ENCODE results near the gene EMX1.

EMX1 gene

DNA sequence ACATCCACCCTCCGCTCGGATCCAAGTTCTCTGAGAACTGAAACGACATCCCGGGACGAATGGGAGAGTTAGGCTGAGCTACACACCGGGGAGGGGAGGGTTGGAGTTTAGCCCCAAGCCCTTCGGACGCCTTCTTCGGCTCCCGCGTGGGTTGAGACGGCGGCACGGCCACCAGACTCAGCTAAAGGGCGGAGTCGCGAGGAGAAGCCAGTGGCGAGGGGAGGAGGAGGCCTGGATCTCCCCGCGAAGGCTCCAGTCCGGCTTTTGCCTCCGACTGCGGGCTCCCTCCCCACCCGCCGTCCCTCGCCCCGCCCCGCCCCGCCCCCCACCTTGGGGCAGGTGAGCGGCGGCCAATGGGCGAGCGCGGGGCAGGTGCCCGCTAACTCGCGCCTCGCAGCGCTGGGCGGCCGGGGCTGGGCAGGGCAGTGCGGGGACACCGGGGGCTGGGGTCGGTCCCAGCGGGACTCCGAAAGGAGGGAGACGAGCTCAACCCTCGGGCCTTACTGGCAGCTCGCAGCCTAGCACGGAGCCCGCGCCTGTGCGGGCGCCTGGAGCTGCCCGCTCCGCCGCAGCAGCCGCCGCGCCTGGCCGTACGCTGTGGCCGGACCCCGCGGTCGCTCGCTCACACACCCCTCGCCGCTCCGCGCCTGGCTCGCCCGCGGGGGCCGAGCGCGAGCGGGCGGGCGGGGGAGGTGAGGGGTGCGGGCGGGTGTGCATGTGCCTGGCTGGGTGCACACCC, at the start of gene EMX1:
Gene EMX1 (plus strand): TSS at position 382 of the 739 bp plus-strand sequence. CDS start 334 bp downstream, at position 716.
- DNase-seq: peak; percentile 71

DNA sequence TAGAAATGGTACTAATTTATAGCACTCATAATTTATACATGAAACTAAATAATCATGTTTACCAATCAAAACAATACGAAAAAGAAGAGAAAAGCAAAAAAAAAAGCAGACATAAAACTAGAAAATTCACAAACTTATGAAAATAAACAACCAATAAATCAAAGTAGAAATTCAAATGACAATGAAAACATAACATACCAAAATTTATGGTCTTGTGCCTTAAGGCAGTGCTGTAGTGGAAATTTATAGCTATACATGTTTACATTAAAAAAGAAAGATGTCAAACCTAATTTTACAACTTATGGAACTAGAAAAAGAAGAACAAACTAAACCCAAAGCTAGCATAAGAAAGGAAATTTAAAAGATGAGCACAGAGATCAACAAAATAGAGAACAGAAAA, 46.3 kb upstream of the EMX1 start:
- no peak for DNase-seq

DNA sequence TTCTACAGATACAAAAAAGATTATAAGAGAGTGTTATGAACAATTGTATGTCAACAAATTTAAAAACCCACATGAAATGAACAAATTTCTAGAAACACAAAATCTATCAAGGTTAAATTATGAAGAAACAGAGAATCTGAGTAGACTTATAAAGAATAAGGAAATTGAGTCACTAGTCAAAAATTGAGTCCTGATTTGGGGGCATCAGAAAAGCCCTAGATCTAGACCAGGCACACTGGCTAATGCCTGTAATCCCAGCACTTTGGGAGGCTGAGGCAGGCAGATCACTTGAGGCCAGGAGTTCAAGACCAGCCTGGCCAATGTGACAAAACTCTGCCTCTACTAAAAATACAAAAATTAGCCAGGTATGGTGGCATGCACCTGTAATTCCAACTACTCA, 45.4 kb upstream of the EMX1 start:
- DNase-seq: no peak

DNA sequence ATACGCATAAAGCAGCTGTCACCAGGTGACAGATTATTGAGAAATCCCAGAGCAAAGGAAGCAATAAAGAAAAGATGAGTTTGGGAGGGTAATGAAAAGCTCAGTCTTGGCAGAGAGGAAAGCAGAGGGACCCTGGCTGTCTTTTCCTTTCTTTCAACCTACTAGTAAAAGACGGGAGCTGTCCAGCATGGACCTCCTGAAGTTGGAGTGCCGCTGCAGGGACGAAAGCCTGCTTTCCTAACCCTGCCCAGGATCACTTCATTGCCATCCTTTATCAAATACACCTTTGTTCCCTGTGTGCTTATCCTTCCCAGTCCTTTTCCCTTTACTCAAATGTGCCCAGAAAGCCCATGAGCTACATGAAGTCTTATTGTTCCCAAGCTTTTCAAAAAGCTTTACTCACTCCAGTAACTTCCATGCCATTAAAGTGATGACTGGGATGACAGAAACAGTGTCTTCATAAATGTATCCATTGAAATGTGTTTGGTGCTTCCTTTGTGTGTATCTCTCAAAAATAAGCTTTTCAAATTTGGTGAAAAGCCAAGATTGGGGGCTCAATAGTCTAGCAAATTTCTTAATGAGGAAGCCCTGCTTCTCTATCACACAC, 33.9 kb upstream of the EMX1 start:
- DNase-seq: peak; percentile 86

DNA sequence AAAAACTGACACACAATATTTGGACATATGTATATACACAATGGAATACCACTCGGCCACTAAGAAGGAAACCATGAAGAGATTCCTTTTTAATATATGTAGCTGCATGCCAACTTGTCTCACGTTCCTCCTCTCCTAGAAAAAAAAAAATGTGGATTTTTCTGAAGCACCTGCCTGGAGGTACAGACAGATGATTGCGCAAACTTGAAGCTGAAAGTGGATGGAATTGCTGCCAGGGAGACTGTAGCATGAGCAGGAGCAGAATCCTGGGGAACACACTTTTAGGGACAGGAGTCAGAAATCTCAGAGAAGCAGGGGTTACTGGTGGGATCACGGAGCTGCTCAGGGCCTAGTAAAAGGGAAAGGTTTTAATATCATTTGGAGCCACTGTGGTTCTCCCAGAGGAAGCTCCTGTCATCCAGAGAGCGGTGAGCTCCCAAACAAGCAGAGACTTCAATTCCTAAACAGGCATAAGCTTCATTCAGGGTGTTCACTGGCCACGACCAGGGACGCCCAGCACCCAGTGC, 30.8 kb upstream of the EMX1 start:
- DNase-seq: no peak

DNA sequence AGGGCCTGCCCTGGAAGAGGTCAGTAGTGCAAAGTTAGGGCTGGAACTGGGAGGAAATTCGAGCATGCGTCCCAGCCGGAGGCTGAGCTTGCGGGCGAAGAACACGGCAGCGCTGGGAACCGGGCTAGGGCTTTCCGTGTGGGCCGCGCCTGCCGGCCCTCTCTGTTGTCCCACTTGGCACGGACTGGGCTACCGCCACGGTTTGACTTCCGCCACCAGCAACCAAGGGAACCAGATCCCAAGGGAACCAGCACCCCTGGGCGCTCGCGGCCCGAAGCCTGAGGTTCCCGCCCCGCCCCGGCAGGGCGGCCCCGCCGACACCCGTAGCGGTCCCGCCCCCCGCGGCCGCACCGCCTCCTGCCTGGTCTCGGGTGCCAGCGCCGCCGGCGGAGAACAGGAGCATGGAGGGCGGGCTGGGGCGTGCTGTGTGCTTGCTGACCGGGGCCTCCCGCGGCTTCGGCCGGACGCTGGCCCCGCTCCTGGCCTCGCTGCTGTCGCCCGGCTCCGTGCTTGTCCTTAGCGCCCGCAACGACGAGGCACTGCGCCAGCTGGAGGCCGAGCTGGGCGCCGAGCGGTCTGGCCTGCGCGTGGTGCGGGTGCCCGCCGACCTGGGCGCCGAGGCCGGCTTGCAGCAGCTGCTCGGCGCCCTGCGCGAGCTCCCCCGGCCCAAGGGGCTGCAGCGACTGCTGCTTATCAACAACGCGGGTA, 30.1 kb upstream of the EMX1 start, which contains the start of gene SPR:
Gene SPR (plus strand): TSS at position 377 of the 708 bp plus-strand sequence. CDS start 25 bp downstream, at position 402.
- peak; percentile 67 for DNase-seq

DNA sequence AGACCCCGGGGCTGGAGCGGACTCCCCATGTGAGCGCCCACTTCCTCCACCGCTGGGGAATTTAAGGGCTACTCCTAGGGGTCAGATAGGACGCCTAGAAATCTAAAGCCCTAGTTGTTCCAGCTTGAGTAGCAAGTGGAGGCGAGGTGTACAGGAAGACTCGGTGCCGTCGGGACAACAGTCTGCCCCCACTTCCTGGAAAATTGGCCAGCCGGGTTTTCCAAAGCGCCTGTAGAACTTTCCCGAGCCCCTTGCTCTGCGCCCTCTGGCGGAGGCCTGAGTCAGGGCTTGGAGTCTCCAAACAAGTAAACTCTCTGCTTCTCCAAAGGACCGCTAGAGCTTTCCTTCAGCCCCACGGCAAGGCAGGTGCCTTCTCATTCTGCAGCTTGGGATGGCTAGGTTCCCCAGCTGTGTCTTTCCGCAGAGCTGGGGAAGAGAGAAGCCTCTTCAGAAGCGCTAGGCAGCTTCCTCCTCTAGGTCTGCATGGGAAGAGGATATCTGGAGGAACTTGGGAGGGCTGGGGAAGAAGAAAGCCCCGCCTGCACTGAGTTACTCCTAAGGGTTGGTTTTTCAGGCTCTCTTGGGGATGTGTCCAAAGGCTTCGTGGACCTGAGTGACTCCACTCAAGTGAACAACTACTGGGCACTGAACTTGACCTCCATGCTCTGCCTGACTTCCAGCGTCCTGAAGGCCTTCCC, 29.4 kb upstream of the EMX1 start:
- DNase-seq: peak; percentile 95

DNA sequence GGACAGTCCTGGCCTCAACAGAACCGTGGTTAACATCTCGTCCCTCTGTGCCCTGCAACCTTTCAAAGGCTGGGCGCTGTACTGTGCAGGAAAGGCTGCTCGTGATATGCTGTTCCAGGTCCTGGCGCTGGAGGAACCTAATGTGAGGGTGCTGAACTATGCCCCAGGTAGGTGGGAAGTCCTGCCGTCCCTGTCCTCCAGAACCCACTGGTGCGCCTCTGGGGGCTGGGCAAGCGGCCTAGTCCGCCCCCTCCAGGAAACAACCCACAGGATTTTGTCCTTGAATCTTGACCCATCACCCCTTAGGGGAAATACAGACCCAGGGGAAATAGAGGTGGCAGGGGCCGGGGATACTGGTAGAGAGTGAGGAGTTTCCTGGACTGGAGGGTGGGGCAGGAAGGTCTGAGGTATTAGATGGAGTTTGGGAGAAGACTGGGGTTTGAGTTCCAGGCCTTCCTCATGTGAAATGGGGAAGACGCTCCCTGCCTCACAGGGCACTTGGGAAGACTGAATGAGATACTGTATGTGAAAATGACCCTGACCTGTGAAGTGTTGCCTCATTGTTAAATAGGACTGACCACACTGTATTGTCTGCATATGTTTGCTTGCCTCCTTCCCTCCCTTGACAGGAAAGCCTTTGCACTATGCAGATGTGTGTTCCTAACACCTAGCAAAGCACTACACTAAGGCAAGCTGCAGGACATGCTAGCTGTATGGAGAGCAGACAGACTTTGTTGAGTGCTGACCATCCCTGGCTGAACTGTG, 28.7 kb upstream of the EMX1 start:
- DNase-seq: no peak

DNA sequence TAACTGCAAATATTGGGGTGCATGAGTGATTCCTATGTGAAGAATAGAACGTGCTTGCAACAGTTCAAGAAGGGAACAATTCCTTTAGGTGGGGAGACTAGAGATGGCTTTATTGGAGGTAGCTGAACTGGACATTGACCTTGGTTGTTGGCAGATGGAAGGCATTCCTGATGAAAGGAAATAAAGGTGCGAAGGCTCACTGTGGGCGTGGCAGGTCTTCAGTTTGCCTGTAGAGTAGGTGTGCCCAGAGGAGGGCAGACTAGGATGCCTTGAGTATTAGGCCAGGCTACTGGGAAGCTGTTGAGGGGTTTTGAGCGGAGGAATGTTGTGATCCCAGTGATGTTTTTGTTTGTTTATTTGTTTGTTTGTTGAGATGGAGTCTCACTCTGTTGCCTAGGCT, 27.3 kb upstream of the EMX1 start:
- no peak for DNase-seq

DNA sequence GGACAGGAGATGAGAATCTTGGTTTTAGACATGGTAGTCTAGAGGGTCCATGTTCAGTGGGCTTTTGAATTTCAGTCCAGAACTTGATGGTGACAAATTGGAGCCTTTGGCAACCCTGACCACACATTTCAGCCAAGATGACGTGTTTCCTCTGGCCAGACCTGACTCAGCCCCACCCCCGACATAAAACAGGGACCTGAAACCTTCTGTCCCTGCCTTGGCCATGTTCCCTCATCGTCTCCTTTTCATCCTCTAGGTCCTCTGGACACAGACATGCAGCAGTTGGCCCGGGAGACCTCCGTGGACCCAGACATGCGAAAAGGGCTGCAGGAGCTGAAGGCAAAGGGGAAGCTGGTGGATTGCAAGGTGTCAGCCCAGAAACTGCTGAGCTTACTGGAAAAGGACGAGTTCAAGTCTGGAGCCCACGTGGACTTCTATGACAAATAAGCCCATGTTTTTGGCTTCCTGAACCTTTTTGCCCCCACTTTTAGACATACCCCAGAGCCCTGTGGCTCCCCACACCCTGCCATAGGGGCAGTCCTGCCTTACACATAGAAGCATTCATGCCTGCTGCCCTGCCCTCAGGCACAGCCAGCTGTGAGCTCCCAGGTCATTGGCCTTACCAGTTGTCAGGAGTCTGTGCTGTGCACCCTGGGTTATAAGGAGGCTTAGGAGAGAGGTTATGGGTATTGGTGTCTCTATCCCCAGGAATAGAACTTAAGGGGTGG, 26.1 kb upstream of the EMX1 start:
- DNase-seq: no peak

DNA sequence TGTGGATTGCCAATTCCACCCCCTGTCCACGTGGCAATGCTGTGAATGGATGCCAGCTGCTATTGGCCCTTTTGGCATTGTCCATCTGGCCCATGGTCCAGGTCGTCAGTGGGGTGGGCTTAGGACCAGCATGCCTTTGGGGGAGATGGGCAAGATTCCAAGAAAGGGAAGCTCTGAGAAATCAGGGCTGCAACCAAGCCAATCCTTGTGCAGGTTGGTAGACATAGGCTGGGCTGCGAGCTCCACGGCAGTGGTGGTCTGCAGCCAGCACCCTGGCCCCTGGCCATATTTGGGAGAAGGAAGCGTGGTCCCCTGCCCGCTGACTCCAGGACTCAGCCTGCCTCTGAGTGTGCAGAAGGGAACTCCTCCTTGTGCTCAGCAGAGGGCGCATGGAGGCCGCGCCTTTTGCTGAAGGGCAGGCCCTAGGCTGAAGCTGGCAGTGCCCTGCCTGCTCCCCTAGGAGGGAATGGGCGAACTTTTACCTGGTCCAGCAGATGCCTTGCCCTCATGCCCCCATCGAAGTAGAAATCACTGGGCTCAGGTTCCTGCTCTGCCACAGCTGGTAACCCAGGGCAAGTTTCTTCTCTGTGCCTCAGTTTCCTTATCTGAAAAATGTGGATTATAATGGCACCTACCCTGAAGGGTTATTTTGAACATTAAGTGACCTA, 24.7 kb upstream of the EMX1 start:
- DNase-seq: peak; percentile 77

DNA sequence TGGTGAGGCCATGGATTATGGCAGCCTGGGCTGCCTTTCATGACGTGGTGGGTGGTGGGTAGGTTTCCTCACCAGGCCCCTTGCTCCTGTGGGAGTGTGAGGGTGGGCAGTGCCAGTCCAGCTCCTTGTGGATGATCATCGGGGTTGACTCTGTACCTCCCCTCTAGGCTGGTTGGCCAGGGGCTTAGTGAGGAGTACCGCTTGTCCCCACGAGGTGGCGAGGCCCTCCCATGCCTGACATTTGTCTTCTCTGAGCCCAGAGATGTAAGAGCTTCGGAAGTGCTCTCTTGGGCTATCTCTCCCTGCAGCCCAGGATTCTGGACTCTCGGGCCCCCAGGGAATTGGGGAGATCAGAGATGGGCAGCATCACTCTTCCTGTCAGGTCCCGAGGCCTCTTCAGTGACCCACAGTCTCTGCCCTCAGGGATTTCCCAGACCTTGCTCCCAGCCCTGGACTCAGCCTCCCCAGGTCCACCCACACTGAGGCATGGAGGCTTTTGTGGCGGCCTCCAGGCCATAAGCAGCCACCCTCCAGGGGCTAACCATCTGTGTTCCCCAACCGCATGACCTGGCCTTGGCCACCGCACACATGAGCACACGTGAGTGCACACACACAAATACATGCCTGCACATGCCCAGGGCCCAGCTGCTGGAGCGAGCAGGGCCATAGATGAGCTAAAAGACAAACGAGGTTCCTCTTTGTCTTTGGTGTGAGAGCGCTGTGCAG, 23.6 kb upstream of the EMX1 start:
- peak; percentile 85 for DNase-seq

DNA sequence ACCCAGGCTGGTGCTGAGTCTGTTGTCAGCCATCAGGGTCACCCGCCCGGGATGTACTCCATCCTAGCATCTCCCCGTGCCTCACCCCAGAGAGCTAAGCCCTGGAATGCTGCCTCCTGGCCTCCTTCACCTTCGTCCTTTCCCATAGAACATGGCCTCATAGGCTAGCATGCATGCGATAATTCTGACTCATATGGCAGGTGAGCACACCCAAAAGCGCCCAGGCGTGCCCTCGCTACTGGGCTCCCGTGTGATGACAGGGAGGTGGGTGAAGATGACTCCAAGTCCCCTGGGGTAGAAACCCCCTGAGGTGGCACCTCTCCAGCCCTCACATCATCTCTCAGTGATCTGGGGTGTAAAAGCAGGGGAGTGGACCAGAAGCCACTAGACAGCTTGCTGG, 22.8 kb upstream of the EMX1 start:
- no peak for DNase-seq

DNA sequence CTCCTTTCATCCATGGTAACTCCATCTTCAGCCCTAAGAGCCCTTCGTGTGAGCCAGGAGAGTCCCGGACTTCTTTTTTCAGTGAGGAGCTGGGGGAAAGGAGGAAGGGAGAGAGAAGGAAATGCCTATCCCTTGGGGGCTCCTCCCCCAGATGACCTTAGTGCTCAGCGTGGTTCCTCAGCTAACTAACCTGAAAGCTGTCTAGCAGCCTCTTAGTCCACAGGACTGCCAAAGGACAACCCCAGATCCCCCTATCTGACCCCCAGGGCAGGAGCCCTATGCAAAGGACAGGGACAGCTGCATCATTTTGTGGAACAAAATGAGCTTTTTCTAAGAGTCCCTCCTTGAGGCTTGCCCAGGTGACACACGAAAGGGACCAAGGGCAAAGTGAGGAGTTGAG, 22.2 kb upstream of the EMX1 start:
- peak; percentile 11 for DNase-seq

DNA sequence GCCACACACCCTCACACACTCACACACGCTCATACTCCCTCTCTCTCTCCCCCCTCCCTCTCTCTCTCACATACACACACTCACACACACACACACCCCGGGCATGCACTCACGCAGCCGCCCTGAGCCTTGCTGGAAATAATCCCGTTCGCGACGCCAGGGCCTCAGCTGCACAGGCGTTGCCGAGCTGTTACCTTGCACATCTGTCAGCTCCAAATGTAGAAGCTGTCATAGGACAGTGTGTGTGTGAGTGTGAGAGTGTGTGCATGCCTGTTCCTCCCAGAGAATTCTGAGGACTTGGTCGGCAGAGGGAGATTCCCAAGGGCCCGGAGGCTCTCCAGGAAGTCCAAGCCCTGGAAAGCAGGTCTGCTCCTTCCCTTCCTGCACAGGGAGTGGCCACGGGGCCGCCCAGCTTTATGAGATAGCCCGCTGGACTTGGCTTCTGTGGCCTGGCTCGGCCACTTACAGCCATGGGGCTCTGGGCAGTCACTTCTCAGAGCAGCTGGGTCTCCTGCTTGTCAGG, 21.5 kb upstream of the EMX1 start:
- peak; percentile 76 for DNase-seq

DNA sequence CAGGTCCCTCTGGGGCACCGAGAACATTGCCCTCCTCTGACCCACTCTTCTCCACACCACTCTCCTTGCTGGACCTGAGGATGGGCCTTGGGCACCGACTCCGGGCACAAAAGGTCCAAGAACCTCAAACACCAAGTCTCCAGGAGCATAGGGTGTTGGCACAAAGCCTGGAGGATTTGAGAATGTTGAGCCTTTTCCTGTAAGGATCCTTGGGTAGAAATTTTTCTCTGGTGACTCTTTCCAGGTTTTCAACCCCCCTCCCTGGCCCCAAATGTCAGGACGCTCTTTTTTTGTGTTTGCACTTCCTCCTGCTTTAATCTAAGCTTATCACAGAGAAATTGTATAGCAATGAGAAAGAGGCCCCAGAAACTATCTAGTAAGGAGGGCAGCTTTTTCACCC, 20.9 kb upstream of the EMX1 start:
- DNase-seq: no peak

DNA sequence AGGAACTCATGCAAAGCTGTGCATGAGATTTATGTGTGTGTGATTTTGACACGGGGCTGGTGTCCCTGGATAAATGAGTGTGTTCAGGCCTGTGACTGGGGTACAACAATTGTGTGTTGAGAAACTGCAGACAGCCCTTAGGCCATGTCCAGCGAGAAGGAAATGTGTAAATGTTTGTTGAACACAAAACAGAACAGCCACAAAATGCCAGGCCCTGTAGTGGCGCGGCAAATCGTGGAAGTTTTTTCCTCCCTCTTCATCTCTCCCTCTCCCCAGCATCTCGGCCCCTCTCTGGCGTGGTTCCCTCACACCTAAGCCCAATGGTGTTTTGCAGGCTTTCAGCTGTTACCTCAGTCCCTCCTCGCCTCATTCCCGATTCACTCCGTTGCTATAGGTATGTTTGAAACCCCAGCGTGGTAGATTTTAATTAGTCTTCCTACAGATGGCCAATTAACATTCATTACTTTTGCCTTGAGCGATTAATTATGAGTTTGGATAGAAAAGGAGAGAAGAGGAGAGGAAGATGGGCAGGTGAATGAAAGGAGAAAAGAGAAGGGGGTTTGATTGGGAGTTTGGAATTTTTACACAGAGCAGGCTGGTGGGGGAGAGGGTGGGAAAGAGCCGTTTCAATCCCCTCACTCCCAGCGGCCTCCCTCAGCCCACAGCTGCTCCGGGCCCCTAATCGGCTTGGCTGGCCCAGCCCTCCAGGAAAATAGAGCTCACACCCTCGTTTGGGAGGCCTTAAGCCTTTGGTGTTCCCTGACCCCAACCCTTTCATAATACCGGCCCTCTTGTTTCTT, 19.3 kb upstream of the EMX1 start:
- peak; percentile 32 for DNase-seq

DNA sequence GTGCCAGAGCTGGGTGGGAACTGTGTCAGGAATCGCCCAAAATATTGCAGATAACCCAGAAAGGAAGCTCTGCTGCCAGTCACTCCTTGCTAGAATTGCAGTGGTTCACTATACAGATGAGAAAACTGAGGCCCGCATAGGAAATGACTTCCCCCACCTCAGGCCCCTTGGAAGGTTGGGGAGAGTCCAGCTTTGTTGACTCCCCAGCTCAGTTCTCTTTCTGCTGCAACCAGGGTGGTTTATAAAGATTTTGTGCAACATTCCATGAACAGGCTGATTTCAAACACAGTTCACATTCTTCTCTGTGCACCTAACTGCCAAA, 18.8 kb upstream of the EMX1 start:
- DNase-seq: no peak

DNA sequence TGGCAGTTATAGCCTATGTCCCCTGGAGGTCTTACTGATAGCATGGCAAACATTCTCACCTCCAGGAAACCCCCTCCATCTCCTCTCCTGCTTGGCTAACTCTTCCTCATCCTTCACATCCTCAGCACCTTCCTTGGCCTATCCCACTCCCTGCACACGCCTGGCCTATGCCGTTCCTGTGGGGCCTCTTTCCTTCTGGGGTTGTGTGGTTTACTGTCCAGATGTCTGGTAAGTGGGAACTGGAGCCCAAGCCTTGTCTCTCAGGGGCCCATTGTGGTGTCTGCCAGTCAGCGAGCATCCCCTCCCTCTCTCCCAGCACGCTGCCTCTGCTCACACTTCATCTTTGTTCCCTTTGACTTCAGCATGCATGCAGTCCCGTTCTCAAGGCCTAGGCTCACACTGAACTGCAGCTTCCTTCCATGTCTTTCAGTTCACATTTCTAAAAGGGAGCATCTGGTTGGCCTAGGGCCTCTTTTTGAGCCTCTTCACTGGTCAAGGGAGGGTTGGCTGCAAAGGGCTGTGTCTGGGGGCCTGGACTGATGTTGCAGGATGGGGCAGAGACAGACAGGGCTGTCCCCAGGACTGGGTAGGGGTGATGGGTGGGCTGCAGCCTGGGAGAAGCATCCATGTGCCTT, 17.0 kb upstream of the EMX1 start:
- DNase-seq: no peak

Data from eye (tissue), 1 donor.